ENCODE measurements around the gene MIGA1.
"Not testable (repeated sequence)": the region's sequence is repeated elsewhere in the genome, so short reads cannot be mapped to it uniquely, and the experiment has no call there.

MIGA1 gene

DNA sequence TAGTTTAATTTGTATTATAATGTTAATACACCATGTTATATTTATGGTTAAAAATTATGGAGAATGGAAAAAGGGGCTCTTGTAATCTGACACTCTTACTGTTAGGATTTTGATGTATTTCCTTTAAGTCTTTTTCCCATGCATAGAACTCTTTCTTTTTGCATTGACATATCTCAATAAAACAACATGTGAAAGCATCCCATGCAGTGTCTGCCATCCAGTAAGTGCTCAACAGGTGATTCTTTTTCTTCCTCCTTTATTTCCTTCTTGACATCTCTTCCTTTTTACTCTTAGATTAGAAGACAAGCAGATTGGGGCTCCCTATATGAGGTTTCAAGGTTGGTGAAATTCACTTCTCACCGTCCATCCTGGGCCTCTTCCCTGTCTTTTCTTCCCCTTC is 111.8 kb downstream of the MIGA1 start:
- H3K36me3 ChIP-seq (ENCODE audit: insufficient read depth, low read depth, low read length): no peaks in the 10 kb centered on the region
- H3K27me3 ChIP-seq (ENCODE audit: insufficient read depth, low read length): no peaks in the 10 kb centered on the region
- no peaks in the 10 kb centered on the region for H3K9me3 ChIP-seq (ENCODE audit: insufficient read depth, low read depth, low read length)
- H3K4me3 ChIP-seq (ENCODE audit: low read length): no peak overlapping the region
- H3K27ac ChIP-seq (ENCODE audit: low read length): no peak overlapping the region
- no peak overlapping the region for H3K9ac ChIP-seq (ENCODE audit: low read depth, low read length)
- peaks cover 4% of the 10 kb centered on the region; the same call in 1 of the 2 replicates for H3K4me1 ChIP-seq (ENCODE audit: insufficient read depth, low read length)

DNA sequence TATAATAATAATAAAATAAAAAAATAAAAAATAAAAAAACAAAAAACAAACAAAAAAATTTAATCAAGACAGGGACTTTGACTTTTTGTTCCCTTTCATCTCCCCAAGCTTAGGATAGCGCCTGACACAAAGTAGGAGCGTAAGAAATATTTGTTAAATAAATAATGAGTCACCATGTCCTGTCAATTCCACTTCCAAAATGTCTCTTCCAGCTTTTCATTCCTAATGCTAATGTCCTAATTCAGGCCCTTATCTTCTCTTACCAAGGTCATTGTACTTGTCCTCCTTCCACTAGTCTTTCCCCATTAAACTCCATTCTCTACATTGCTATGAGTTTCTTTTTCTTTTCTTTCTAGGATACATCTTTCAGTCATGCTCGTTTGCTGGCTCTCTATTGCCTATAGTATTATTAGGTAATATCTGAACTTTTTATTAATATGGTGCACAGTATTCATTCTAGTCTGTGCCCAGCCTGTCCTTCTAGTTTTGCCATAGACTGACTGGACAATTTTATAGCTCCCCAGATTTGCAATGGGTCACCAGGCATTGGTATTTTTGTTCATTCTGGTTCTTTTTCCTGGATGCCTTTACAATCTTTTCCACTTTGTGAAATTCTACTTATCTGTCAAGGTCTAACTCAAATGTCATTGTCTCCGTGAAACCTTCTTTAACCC is 120.3 kb downstream of the MIGA1 start:
- Histone ChIP-seq H3K9me3 (ENCODE audit: insufficient read depth, low read depth, low read length) (no peaks in the 10 kb centered on the region), H3K4me3 (ENCODE audit: low read length) (no peak overlapping the region), H3K27me3 (ENCODE audit: insufficient read depth, low read length) (no peaks in the 10 kb centered on the region), H3K36me3 (ENCODE audit: insufficient read depth, low read depth, low read length) (no peaks in the 10 kb centered on the region), H3K9ac (ENCODE audit: low read depth, low read length) (no peak overlapping the region), H3K4me1 (ENCODE audit: insufficient read depth, low read length) (no peaks in the 10 kb centered on the region), H3K27ac (ENCODE audit: low read length) (no peak overlapping the region)

DNA sequence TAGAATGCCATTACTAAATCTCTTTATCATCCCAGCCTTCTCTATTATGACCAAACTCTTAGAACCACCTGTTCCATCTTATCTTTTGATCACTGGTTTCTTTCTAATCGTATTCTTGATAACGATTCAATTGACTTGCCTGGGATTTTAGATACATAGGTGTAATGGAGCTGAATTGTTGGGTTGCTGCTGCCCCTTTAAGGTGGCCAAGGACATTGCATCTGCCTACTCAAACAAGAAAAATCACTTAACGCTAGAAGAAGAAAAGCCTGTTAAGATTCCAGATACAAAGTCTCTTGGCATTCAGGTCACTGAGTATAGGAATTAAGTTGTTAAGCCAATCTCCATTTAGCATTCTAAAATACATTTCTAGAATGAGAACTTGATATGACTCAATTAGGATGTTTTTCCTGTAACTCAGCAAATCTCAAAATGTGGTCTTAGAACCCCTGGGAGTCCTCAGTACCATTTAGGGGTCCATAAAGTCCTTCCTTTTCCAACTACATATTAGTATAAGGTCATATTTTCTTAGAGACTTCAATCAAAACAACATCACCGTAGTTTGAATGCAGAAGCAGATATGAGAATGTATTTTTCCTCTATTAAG is 121.3 kb downstream of the MIGA1 start:
- H3K27ac ChIP-seq (ENCODE audit: low read length): no peak overlapping the region
- no peak overlapping the region for H3K9ac ChIP-seq (ENCODE audit: low read depth, low read length)
- no peaks in the 10 kb centered on the region for H3K9me3 ChIP-seq (ENCODE audit: insufficient read depth, low read depth, low read length)
- no peaks in the 10 kb centered on the region for H3K36me3 ChIP-seq (ENCODE audit: insufficient read depth, low read depth, low read length)
- H3K27me3 ChIP-seq (ENCODE audit: insufficient read depth, low read length): no peaks in the 10 kb centered on the region
- no peaks in the 10 kb centered on the region for H3K4me1 ChIP-seq (ENCODE audit: insufficient read depth, low read length)
- no peak overlapping the region for H3K4me3 ChIP-seq (ENCODE audit: low read length)

DNA sequence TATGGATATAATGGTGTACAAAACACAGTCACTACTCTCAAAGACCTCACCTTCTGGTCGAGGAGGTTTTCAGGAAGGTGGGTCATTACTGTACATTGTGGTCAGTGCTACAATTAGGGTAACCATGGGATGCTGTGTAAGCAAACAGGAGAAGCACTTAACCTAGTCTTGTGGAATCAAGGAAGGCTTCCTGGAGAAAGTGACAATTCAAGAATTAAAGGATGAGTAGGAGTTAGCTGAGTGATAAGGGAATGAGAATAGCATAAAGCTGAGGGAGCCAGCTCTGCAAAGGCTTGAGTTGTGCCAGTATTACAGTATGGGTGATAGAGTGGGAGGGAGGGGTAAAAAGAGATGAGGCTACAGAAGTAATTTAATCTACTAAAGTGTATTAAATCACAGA is 126.2 kb downstream of the MIGA1 start:
- H3K9ac ChIP-seq (ENCODE audit: low read depth, low read length): no peak overlapping the region
- H3K27ac ChIP-seq (ENCODE audit: low read length): no peak overlapping the region
- no peaks in the 10 kb centered on the region for H3K36me3 ChIP-seq (ENCODE audit: insufficient read depth, low read depth, low read length)
- no peak overlapping the region for H3K4me3 ChIP-seq (ENCODE audit: low read length)
- no peaks in the 10 kb centered on the region for H3K4me1 ChIP-seq (ENCODE audit: insufficient read depth, low read length)
- H3K27me3 ChIP-seq (ENCODE audit: insufficient read depth, low read length): no peaks in the 10 kb centered on the region
- no peaks in the 10 kb centered on the region for H3K9me3 ChIP-seq (ENCODE audit: insufficient read depth, low read depth, low read length)

DNA sequence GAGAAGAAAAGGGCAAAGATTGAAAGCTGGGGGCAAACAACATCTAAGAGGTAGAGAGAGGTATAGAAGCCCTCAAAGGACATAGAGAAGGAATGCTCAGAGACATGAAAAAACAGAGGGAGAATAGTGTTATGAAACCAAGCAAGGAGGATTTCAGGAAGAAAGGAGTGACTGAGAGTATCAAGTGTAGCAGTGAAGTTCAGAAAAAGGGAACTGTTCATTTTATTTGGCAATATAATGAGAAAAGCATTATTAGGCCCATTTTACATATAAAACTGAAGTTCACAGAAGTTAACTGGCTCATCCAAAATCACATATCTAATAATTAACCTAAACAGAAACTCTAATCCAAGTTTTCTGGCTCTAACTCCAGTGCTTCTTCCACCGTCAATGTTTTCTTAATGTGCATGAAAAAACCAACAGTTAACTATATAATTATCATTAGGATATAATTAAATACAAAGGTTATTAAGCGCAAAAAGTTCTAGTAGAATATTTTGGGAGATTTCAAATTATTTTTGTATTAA is 126.6 kb downstream of the MIGA1 start:
- Histone ChIP-seq H3K4me1 (ENCODE audit: insufficient read depth, low read length) (no peaks in the 10 kb centered on the region), H3K36me3 (ENCODE audit: insufficient read depth, low read depth, low read length) (no peaks in the 10 kb centered on the region), H3K27me3 (ENCODE audit: insufficient read depth, low read length) (no peaks in the 10 kb centered on the region), H3K27ac (ENCODE audit: low read length) (no peak overlapping the region), H3K4me3 (ENCODE audit: low read length) (no peak overlapping the region), H3K9ac (ENCODE audit: low read depth, low read length) (no peak overlapping the region), H3K9me3 (ENCODE audit: insufficient read depth, low read depth, low read length) (no peaks in the 10 kb centered on the region)

DNA sequence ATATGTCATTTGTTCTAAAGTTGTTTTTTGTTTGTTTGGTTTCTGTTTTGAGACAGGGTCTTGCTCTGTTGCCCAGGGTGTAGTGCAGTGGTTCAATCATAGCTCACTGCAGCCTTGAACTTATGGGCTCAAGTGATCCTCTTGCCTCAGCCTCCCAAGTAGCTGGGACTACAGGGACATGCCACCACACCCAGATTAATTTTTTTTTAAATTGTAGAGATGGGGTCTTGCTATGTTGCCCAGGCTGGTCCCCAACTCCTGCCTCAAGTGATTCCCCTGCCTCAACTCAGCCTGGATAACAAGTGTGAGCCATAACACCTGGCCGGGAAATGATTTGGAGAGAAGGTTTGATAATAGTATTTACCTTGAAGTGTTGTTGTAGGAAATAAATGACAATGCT is 127.2 kb downstream of the MIGA1 start:
- H3K27me3 ChIP-seq (ENCODE audit: insufficient read depth, low read length): no peaks in the 10 kb centered on the region
- no peaks in the 10 kb centered on the region for H3K4me1 ChIP-seq (ENCODE audit: insufficient read depth, low read length)
- H3K9ac ChIP-seq (ENCODE audit: low read depth, low read length): no peak overlapping the region
- H3K36me3 ChIP-seq (ENCODE audit: insufficient read depth, low read depth, low read length): no peaks in the 10 kb centered on the region
- no peaks in the 10 kb centered on the region for H3K9me3 ChIP-seq (ENCODE audit: insufficient read depth, low read depth, low read length)
- no peak overlapping the region for H3K4me3 ChIP-seq (ENCODE audit: low read length)
- H3K27ac ChIP-seq (ENCODE audit: low read length): no peak overlapping the region

DNA sequence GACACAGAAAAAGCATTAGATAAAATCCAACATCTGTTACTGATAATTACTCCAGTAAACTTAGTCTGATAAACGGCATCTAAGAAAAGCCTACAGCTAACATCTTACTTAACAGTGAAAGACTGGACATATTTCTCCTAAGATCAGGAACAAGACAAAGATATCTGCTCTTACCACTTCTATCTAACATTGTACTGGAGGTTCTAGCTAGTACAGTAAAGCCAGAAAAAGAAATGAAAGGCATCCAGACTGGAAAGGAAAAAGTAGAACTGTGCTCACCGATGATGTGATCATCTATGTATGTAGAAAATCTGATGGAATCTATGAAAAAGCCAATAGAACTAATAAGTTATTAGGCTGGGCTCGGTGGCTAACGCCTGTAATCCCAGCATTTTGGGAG is 130.7 kb downstream of the MIGA1 start:
- Histone ChIP-seq H3K4me3 (ENCODE audit: low read length) (no peak overlapping the region), H3K9me3 (ENCODE audit: insufficient read depth, low read depth, low read length) (no peaks in the 10 kb centered on the region), H3K27ac (ENCODE audit: low read length) (no peak overlapping the region), H3K9ac (ENCODE audit: low read depth, low read length) (no peak overlapping the region), H3K4me1 (ENCODE audit: insufficient read depth, low read length) (no peaks in the 10 kb centered on the region), H3K36me3 (ENCODE audit: insufficient read depth, low read depth, low read length) (no peaks in the 10 kb centered on the region), H3K27me3 (ENCODE audit: insufficient read depth, low read length) (no peaks in the 10 kb centered on the region)

DNA sequence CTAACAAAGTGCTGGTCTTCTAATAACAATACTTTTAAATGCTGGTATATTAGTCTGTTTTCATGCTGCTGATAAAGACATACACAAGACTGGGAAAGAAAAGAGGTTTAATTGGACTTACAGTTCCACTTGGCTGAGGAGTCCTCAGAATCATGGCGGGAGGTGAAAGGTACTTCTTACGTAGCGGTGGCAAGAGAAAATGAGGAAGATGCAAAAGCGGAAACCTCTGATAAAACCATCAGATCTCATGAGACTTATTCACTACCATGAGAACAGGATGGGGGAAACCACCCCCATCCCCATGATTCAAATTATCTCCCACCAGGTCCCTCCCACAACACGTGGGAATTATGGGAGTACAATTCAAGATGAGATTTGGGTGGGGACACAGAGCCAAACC is 139.5 kb downstream of the MIGA1 start:
- H3K27ac ChIP-seq (ENCODE audit: low read length); H3K27me3 ChIP-seq (ENCODE audit: insufficient read depth, low read length); H3K4me3 ChIP-seq (ENCODE audit: low read length); H3K4me1 ChIP-seq (ENCODE audit: insufficient read depth, low read length); H3K36me3 ChIP-seq (ENCODE audit: insufficient read depth, low read depth, low read length); H3K9me3 ChIP-seq (ENCODE audit: insufficient read depth, low read depth, low read length); H3K9ac ChIP-seq (ENCODE audit: low read depth, low read length): not testable (repeated sequence)

DNA sequence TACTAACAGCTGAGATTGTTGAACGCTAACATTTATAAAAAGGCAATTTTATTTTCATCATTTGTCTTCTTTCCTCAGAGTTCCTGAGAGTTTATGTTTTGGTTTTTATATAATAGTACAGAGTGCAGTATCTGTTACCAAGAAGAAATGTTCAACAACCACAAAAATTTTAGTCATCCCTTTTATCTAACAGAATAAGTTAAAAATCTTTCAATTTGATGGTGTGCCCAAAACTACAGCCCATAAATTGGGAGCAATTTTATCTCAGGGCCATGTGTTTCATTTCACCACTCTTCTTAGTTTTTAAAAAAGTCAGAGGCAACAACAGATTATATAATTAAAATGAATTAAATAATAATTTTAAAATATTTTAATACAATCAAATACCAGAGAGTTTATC is 146.1 kb downstream of the MIGA1 start:
- H3K36me3 ChIP-seq (ENCODE audit: insufficient read depth, low read depth, low read length): peaks cover 4% of the 10 kb centered on the region; the same call in 1 of the 2 replicates
- no peaks in the 10 kb centered on the region for H3K4me1 ChIP-seq (ENCODE audit: insufficient read depth, low read length)
- H3K9me3 ChIP-seq (ENCODE audit: insufficient read depth, low read depth, low read length): no peaks in the 10 kb centered on the region
- no peak overlapping the region for H3K27ac ChIP-seq (ENCODE audit: low read length)
- no peak overlapping the region for H3K4me3 ChIP-seq (ENCODE audit: low read length)
- H3K27me3 ChIP-seq (ENCODE audit: insufficient read depth, low read length): no peaks in the 10 kb centered on the region
- H3K9ac ChIP-seq (ENCODE audit: low read depth, low read length): no peak overlapping the region

DNA sequence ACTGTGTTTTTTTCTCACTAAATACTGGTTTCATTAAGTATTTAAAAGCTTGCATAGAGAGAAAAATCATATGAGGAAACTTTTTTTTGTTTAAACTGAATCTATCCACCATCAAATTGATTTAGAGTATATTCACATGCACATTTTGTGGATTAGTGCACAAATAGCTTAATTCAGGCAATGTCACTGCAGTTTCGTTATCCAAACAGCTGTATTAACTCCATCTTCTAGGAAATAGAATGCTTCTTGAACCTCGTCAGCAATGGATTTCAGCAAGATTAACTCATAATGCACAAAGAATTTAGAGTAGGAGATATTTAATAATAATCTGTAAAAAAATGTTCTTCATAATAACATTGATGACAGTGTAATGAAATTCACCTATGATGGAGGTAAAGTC is 146.5 kb downstream of the MIGA1 start:
- Histone ChIP-seq H3K27me3 (ENCODE audit: insufficient read depth, low read length) (no peaks in the 10 kb centered on the region), H3K9ac (ENCODE audit: low read depth, low read length) (no peak overlapping the region), H3K27ac (ENCODE audit: low read length) (no peak overlapping the region), H3K4me1 (ENCODE audit: insufficient read depth, low read length) (no peaks in the 10 kb centered on the region), H3K36me3 (ENCODE audit: insufficient read depth, low read depth, low read length) (peaks cover 4% of the 10 kb centered on the region; the same call in 1 of the 2 replicates), H3K4me3 (ENCODE audit: low read length) (no peak overlapping the region), H3K9me3 (ENCODE audit: insufficient read depth, low read depth, low read length) (no peaks in the 10 kb centered on the region)

DNA sequence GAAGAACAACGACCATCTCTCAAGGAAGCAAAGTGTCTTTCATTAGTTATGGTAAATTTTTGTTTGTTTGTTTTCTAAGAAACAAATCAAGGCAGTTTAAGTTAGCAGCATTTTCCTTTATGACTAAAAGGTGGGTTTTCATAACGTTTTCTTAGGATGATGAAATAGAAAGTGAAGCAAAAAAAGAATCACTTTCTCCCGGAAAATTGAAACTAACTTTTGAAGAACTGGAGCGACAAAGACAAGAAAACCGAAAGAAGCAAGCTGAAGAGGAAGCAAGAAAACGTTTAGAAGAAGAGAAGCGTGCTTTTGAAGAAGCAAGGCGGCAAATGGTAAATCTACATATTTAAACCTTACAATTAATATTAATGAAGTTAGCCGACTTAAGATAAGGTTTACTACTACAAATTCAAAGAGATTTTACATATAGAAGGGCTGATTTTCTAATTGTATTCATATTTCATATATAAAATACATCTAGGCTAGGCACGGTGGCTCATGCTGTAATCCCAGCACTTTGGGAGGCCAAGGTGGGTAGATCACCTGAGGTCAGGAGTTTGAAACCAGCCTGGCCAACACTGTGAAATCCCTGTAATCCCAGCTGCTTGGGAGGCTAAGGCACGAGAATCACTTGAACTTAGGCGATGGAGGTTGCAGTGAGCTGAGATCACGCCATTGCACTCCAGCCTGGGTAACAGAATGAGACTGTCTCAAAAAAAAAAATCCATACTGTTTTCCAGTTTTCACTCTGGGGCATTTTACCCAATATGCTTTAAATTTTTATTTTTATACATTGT is 147.3 kb downstream of the MIGA1 start:
- Histone ChIP-seq H3K9ac (ENCODE audit: low read depth, low read length) (no peak overlapping the region), H3K36me3 (ENCODE audit: insufficient read depth, low read depth, low read length) (peaks cover 4% of the 10 kb centered on the region; the same call in 1 of the 2 replicates), H3K4me3 (ENCODE audit: low read length) (no peak overlapping the region), H3K27ac (ENCODE audit: low read length) (no peak overlapping the region), H3K9me3 (ENCODE audit: insufficient read depth, low read depth, low read length) (no peaks in the 10 kb centered on the region), H3K4me1 (ENCODE audit: insufficient read depth, low read length) (no peaks in the 10 kb centered on the region), H3K27me3 (ENCODE audit: insufficient read depth, low read length) (no peaks in the 10 kb centered on the region)

DNA sequence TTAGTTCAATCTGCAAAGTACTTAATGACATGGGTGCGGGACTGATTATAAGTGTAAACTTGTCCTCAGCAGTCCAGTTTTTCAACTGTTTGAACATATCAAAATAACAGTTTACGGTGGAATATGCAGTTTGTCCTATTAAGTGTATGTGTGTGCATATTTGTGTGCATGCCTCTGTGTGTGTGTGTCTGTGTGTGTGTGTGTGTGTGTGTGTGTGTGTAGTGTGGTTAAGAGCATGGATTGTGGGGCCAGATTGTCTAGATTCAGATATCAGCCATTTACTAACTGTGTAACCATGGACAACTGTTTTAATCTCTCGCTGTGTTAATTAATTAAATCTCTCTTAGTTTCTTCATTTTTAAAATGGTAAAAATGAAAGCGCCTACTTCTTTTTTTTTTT is 148.0 kb downstream of the MIGA1 start:
- Histone ChIP-seq H3K4me1 (ENCODE audit: insufficient read depth, low read length) (no peaks in the 10 kb centered on the region), H3K9ac (ENCODE audit: low read depth, low read length) (no peak overlapping the region), H3K27ac (ENCODE audit: low read length) (no peak overlapping the region), H3K36me3 (ENCODE audit: insufficient read depth, low read depth, low read length) (peaks cover 4% of the 10 kb centered on the region; the same call in 1 of the 2 replicates), H3K9me3 (ENCODE audit: insufficient read depth, low read depth, low read length) (no peaks in the 10 kb centered on the region), H3K27me3 (ENCODE audit: insufficient read depth, low read length) (no peaks in the 10 kb centered on the region), H3K4me3 (ENCODE audit: low read length) (no peak overlapping the region)
